Body of pancreas (tissue), 4 donors: ENCODE measurements around the gene NELFCD. TPM values are rescaled to one million over a fixed set of nuclear protein-coding genes. Genes with fewer than 3 reads are reported as not detected.

Experiments
- ATAC-seq: fragments of 150-250 bp; one replicate; pipeline ENCODE4 v1.9.1; 2016
- DNase-seq, 4 donors: peaks; one replicate each; pipeline ENCODE4 v3.0.0-alpha.2; 2019
- H3K27ac ChIP-seq, 4 donors: fragments of 200-600 bp; sonication (generic); 1 replicate in 3 of 4; 2 replicates in 1 of 4; pipeline versions ENCODE4 v1.5.1 to v1.6.1; 2016 to 2019; ENCODE audit warnings: mild to moderate bottlenecking in 1 of 4, mixed read lengths in 1 of 4, moderate library complexity in 1 of 4
- H3K27me3 ChIP-seq, 2 donors: fragments of 200-600 bp; sonication (generic); one replicate each; pipeline ENCODE4 v1.6.0; 2016; ENCODE audit warnings: mild to moderate bottlenecking in 1 of 2
- H3K36me3 ChIP-seq, 2 donors: fragments of 200-600 bp; sonication (generic); replicated peaks in 1 of 2; 2 replicates each; pipeline ENCODE4 v1.5.1; 2016; ENCODE audit warnings: low read depth in 2 of 2; ENCODE audit not compliant: insufficient read depth in 1 of 2
- H3K4me1 ChIP-seq: fragments of 200-600 bp; sonication (generic); one replicate; pipeline ENCODE4 v1.6.0; 2016
- H3K4me3 ChIP-seq, 2 donors: fragments of 200-600 bp; sonication (generic); 1 replicate in 1 of 2; 2 replicates in 1 of 2; pipeline ENCODE4 v1.5.1; 2016 to 2019
- H3K9me3 ChIP-seq, 3 donors: fragments of 200-600 bp; sonication (generic); 1 replicate in 2 of 3; 2 replicates in 1 of 3; pipeline ENCODE4 v1.5.1; 2016
- CTCF ChIP-seq, 7 experiments: fragments of 450-650 bp in 4 of 7; fragments of 200-600 bp in 3 of 7; sonication (generic) in 3 of 7; IDR thresholded peaks; one replicate each; pipeline ENCODE4 v1.5.1; 2016 to 2019; ENCODE audit warnings: antibody characterized with exemption in 7 of 7
- POLR2A ChIP-seq, 3 donors: fragments of 450-650 bp; IDR thresholded peaks; one replicate each; pipeline ENCODE4 v1.6.1; 2016; ENCODE audit warnings: antibody characterized with exemption in 3 of 3, mild to moderate bottlenecking in 2 of 3
- WGBS, 2 donors: methylation state at CpG; one replicate each; pipeline ENCODE4 v1.1.5; 2017; 5-methylcytosine and 5-hydroxymethylcytosine counted together
- intact Hi-C: fragments of 100-400 bp; cut with DNase I; formaldehyde crosslinking; loops from one replicate; pipeline ENCODE4 v1.15.1; 2023
- total RNA-seq, 2 donors: library from RNA; depleted of rRNA; stranded (reverse); fragments of >200 nt; gene quantifications; one replicate each; pipeline ENCODE4 v1.1.0, GENCODE V29; 2016

The NELFCD gene
- total RNA-seq, 2 donors from 2014 or later: 35.9 to 45.9 TPM

GRCh38 chr20:58973179-58973578, 7.9 kb upstream of the NELFCD start:
- Histone ChIP-seq H3K27ac (no peak overlapping the region), H3K36me3 (no peaks in the 10 kb centered on the region), H3K27me3 (no peaks in the 10 kb centered on the region), H3K4me1 (no peaks in the 10 kb centered on the region), H3K9me3 (peaks cover 0 to 5% (median 0%) of the 10 kb centered on the region in 3 donors), H3K4me3 (no peak overlapping the region)
- 67 to 81% methylated on average over 4 of the region's 4 CpGs for WGBS, 2 donors
- DNase-seq: no peak
- no peak for TF ChIP-seq CTCF (IDR thresholded peaks at IDR 0.05)
- TF ChIP-seq POLR2A (IDR thresholded peaks at IDR 0.05): no peak
- ATAC-seq: no peak
- intact Hi-C loops: loop anchor here (10.0 kb wide), 1 partner anchor 58 kb away; no protein-coding TSS in a partner anchor

DNA sequence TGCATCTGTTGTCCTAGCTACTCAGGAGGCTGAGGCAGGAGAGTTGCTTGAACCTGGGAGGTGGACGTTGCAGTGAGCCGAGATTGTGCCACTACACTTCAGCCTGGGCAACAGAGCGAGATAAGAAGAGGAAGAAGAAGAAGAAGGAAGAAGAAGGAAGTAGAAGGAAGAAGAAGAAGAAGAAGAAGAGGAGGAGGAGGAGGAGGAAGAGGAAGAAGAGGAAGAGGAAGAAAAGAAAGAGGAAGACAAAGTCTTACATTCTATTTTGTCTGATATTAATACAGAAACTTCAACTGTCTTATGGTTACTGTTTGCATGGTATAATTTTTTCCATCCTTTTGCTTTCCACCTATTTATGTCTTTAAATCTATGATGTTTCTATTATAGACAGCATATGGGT, 7.2 kb upstream of the NELFCD start:
- Histone ChIP-seq H3K9me3 (peaks cover 0 to 5% (median 0%) of the 10 kb centered on the region in 3 donors), H3K27ac (no peak overlapping the region), H3K4me3 (no peak overlapping the region), H3K36me3 (no peaks in the 10 kb centered on the region), H3K27me3 (no peaks in the 10 kb centered on the region), H3K4me1 (no peaks in the 10 kb centered on the region)
- no peak for TF ChIP-seq POLR2A (IDR thresholded peaks at IDR 0.05)
- no peak for TF ChIP-seq CTCF (IDR thresholded peaks at IDR 0.05)
- ATAC-seq: no peak
- intact Hi-C loops: loop anchor here (10.0 kb wide), 1 partner anchor 59 kb away; no protein-coding TSS in a partner anchor
- no peak for DNase-seq
- 83 to 89% methylated on average over 3 of the region's 3 CpGs for WGBS, 2 donors

GRCh38 chr20:58975353-58975752, 5.7 kb upstream of the NELFCD start:
- DNase-seq (no peak), ATAC-seq (no peak)
- Histone ChIP-seq H3K9me3 (no peaks in the 10 kb centered on the region), H3K27ac (no peak overlapping the region), H3K4me3 (no peak overlapping the region), H3K27me3 (no peaks in the 10 kb centered on the region), H3K4me1 (no peaks in the 10 kb centered on the region), H3K36me3 (no peaks in the 10 kb centered on the region)
- 91 to 93% methylated on average over 1 of the region's 1 CpG for WGBS, 2 donors
- intact Hi-C loops: loop anchor here (10.0 kb wide), 1 partner anchor 61 kb away; no protein-coding TSS in a partner anchor
- TF ChIP-seq CTCF (IDR thresholded peaks at IDR 0.05): no peak
- no peak for TF ChIP-seq POLR2A (IDR thresholded peaks at IDR 0.05)

GRCh38 chr20:58976061-58976730, 4.9 kb upstream of the NELFCD start:
- H3K4me3 ChIP-seq: no peak overlapping the region
- ATAC-seq: no peak
- no peaks in the 10 kb centered on the region for H3K27me3 ChIP-seq
- intact Hi-C loops: loop anchor here (10.0 kb wide), 1 partner anchor 61 kb away; no protein-coding TSS in a partner anchor
- no peak overlapping the region for H3K27ac ChIP-seq
- TF ChIP-seq CTCF (IDR thresholded peaks at IDR 0.05) (no peak), POLR2A (IDR thresholded peaks at IDR 0.05) (no peak)
- H3K4me1 ChIP-seq: no peaks in the 10 kb centered on the region
- H3K9me3 ChIP-seq: no peaks in the 10 kb centered on the region
- H3K36me3 ChIP-seq: no peaks in the 10 kb centered on the region
- DNase-seq: no peak
- 84 to 91% methylated on average over 3 of the region's 3 CpGs for WGBS, 2 donors
